ENCODE measurements around the gene TRUB2. TPM values are rescaled to one million over a fixed set of nuclear protein-coding genes. Genes with fewer than 3 reads are reported as not detected.

Gene TRUB2
- total and polyA plus RNA-seq, 2 donors (not counting 3 experiments of a cell fraction or from before 2014, with no cell fraction given), result 21.1 to 39.3 TPM

DNA sequence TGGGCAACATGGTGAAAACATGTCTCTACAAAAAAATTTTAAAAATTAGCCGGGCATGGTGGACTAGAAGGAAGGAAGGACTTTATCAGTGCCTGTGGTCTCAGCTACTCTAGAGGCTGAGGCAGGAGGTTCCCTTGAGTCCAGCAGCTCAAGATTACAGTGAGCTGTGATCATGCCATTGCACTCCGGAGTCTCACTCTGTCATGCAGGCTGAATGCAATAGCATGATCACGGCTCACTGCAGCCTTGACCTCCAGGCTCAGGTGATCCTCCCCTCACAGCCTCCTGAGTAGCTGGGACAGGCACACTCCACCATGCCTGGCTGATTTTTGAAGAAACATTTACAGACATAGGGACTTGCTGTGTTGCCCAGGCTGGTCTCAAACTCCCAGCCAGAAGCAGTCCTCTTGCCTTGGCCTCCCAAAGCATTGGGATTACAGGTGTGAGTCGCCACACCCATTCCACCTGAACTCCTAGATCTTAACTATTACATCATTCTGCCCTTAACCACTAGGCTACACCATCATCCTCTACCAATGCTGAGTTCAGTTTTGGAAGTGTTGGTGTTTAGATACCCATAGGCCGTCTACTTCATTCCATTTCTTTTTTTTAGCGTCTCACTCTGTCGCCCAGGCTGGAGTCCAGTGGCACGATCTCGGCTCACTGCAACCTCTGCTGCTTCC lies 46.9 kb upstream of the TRUB2 start:
- dilution Hi-C loops (cut with MboI; ENCODE audit: extremely low pct_ligation_motif_present, low sequenced_read_pairs) (no loop called here), intact Hi-C loops (cut with micrococcal nuclease) (no loop called here)
- POLR2A ChIA-PET, result no interaction called here
- Histone ChIP-seq H3K27me3 (ENCODE audit: control insufficient read depth in 2 of 2, insufficient read depth in 2 of 2, low read length in 2 of 2) (no peaks in the 10 kb centered on the region), H3K9me3 (replicated peaks; ENCODE audit: control insufficient read depth, insufficient read depth, low read length) (no peaks in the 10 kb centered on the region), H3K4me2 (ENCODE audit: insufficient read depth, low read length) (no peak overlapping the region), H3K36me3 (ENCODE audit: control insufficient read depth in 2 of 2, extremely low read depth in 1 of 2, insufficient read depth in 2 of 2, low read length in 2 of 2) (no peaks in the 10 kb centered on the region), H2AFZ (ENCODE audit: low read depth, low read length) (no peak overlapping the region), H3K9me1 (replicated peaks; ENCODE audit: control insufficient read depth, extremely low read depth, insufficient read depth, low read length) (no peaks in the 10 kb centered on the region), H3K79me2 (ENCODE audit: control insufficient read depth, insufficient read depth, low read length) (peaks cover 28% of the 10 kb centered on the region), H4K20me1 (replicated peaks; ENCODE audit: control insufficient read depth, extremely low read depth, insufficient read depth, low read length) (no peaks in the 10 kb centered on the region), H3K9ac (replicated peaks; ENCODE audit: extremely low read depth, insufficient read depth, low read length) (no peak overlapping the region), H3K27ac (ENCODE audit: insufficient read depth, low read depth, low read length) (no peak overlapping the region), H3K4me3 (replicated peaks in 1 of 3; ENCODE audit: insufficient read depth in 1 of 3, low read depth in 1 of 3, low read length in 3 of 3) (no peak overlapping the region), H3K4me1 (ENCODE audit: control insufficient read depth, extremely low read depth, insufficient read depth, low read length) (peaks cover 23% of the 10 kb centered on the region)
- CTCF ChIA-PET, result interaction anchor here (0.9 to 1.1 kb wide), 2 partner anchors 28 to 51 kb away, joined by 3 read pairs; no protein-coding TSS in a partner anchor
- no peak for DNase-seq (ENCODE audit: low read depth, low spot score)
- no peak for FAIRE-seq
- no TSS peak for BruUV-seq (replicated peaks)
- TF ChIP-seq, protein P1, sequence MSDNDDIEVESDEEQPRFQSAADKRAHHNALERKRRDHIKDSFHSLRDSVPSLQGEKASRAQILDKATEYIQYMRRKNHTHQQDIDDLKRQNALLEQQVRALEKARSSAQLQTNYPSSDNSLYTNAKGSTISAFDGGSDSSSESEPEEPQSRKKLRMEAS (IDR thresholded peaks at IDR 0.05; ENCODE audit: insufficient read depth, insufficient read length), result no peak
- TF ChIP-seq POLR2AphosphoS5 (IDR thresholded peaks at IDR 0.05; ENCODE audit: insufficient read depth, low read depth, low read length) (no peak), POLR2A (IDR thresholded peaks at IDR 0.05; ENCODE audit: low read depth, low read length) (no peak), JUN (IDR thresholded peaks at IDR 0.05; ENCODE audit: borderline replicate concordance, insufficient read depth, insufficient read length, low read depth) (no peak), MYC (IDR thresholded peaks at IDR 0.05; ENCODE audit: low read depth, low read length) (no peak), GATA2 (IDR thresholded peaks at IDR 0.05; ENCODE audit: insufficient read depth, insufficient read length, low read depth, low read length) (no peak), EZH2 (IDR thresholded peaks at IDR 0.05; ENCODE audit: borderline replicate concordance, low read depth, low read length, severe bottlenecking) (no peak), FOS (IDR thresholded peaks at IDR 0.05; ENCODE audit: borderline replicate concordance, insufficient read depth, low read length) (no peak)
- TF ChIP-seq, protein P2, sequence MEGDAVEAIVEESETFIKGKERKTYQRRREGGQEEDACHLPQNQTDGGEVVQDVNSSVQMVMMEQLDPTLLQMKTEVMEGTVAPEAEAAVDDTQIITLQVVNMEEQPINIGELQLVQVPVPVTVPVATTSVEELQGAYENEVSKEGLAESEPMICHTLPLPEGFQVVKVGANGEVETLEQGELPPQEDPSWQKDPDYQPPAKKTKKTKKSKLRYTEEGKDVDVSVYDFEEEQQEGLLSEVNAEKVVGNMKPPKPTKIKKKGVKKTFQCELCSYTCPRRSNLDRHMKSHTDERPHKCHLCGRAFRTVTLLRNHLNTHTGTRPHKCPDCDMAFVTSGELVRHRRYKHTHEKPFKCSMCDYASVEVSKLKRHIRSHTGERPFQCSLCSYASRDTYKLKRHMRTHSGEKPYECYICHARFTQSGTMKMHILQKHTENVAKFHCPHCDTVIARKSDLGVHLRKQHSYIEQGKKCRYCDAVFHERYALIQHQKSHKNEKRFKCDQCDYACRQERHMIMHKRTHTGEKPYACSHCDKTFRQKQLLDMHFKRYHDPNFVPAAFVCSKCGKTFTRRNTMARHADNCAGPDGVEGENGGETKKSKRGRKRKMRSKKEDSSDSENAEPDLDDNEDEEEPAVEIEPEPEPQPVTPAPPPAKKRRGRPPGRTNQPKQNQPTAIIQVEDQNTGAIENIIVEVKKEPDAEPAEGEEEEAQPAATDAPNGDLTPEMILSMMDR (IDR thresholded peaks at IDR 0.05; ENCODE audit: extremely low read depth in 1 of 2, insufficient read depth in 1 of 2, low read depth in 1 of 2, low read length in 2 of 2), result no peak

Data from endothelial cell of umbilical vein (primary cell).